ENCODE results near the gene GPR149. TPM values are rescaled to one million over a fixed set of nuclear protein-coding genes. Genes with fewer than 3 reads are reported as not detected.

GPR149 gene
- total and polyA plus RNA-seq, 10 of the 15 experiments (the other 5 are each of a cell fraction or from before 2014, with no cell fraction given), result not detected

DNA sequence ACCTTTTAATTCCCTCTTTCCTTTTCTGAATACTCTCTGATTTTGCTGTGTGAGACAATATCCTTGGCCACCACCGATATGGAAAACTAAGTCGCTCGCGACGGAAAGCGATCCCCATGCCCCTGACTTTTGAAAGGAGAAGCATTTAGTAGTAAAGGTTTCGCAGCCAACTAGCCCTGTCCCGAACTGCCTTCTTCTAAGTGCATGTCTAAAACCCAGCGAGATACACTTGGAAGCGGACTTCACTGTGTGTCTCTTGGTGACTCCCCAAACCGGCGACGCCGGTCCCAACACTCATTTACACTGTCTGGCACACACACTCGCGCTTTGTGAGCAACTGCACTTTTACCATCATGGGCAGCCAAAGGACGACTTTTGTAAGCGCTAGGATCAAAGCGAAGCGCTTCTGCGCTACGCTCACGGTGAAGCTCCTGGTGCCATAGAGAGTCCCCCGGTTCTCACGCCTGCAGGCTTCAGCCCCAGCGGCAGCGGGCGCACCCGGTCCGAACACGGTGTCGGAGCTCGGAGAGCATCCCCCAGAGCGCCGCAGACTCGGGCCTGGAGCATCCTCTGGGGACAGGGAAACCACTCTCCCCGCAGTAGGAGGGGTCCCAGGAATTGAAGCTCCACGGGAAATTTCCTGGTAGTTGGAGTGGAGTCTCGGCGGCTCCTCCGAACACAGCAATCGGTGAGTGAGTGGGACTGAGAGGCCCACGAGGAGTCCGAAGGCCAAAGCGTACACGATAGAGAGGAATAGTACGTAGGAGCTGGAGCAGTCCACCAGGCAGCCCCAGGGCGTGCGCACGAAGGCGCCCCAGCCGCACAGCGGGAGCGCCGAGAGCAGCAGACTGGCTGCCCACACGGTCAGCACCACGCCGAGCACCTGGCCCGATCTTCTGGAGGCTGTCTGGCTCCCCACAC is 1.4 kb downstream of the GPR149 start:
- ATAC-seq (no peak), FAIRE-seq (no peak), DNase-seq (ENCODE audit: low read depth, low spot score) (no peak)
- H3K9me3 ChIP-seq (replicated peaks; ENCODE audit: control insufficient read depth, insufficient read depth, low read length), result no peaks in the 10 kb centered on the region; the same call in 2 of the 3 replicates
- in situ Hi-C loops (cut with MboI) (no loop called here), intact Hi-C loops (cut with micrococcal nuclease; ENCODE audit: unreplicated experiment) (no loop called here)
- H4K20me1 ChIP-seq (ENCODE audit: control insufficient read depth, insufficient read depth), result no peaks in the 10 kb centered on the region
- SMC1A ChIA-PET (ENCODE audit: uncharacterized antibody, unreplicated experiment), result no interaction called here
- RAD21 ChIA-PET (ENCODE audit: unreplicated experiment), result no interaction called here
- no peaks in the 10 kb centered on the region for H3K79me2 ChIP-seq (ENCODE audit: control insufficient read depth, insufficient read depth, low read length)
- no peak overlapping the region for H3K4me2 ChIP-seq (ENCODE audit: control insufficient read depth, insufficient read depth)
- CTCF ChIA-PET, result no interaction called here
- peaks cover 2 to 4% of the 10 kb centered on the region in 2 experiments for H3K27me3 ChIP-seq (replicated peaks in 1 of 2; ENCODE audit: control insufficient read depth in 2 of 2, insufficient read depth in 2 of 2, low read length in 1 of 2)
- H2AFZ ChIP-seq (ENCODE audit: control insufficient read depth, low read depth, low read length), result no peak overlapping the region
- no peak overlapping the region for H3K27ac ChIP-seq (ENCODE audit: control insufficient read depth, insufficient read depth)
- BruUV-seq (replicated peaks), result no TSS peak
- no peaks in the 10 kb centered on the region for H3K36me3 ChIP-seq (ENCODE audit: control insufficient read depth in 2 of 2, insufficient read depth in 2 of 2, low read length in 1 of 2)
- WGBS (ENCODE audit: insufficient coverage, insufficient replicate concordance, low lambda C conversion rate, missing lambda C conversion rate), result 42% methylated on average over 55 of the region's 59 CpGs
- TF ChIP-seq CHD1 (IDR thresholded peaks at IDR 0.05; ENCODE audit: low read depth, low read length), result no peak
- no peak for TF ChIP-seq PML (IDR thresholded peaks at IDR 0.05; ENCODE audit: low read length)
- TF ChIP-seq, protein P1, sequence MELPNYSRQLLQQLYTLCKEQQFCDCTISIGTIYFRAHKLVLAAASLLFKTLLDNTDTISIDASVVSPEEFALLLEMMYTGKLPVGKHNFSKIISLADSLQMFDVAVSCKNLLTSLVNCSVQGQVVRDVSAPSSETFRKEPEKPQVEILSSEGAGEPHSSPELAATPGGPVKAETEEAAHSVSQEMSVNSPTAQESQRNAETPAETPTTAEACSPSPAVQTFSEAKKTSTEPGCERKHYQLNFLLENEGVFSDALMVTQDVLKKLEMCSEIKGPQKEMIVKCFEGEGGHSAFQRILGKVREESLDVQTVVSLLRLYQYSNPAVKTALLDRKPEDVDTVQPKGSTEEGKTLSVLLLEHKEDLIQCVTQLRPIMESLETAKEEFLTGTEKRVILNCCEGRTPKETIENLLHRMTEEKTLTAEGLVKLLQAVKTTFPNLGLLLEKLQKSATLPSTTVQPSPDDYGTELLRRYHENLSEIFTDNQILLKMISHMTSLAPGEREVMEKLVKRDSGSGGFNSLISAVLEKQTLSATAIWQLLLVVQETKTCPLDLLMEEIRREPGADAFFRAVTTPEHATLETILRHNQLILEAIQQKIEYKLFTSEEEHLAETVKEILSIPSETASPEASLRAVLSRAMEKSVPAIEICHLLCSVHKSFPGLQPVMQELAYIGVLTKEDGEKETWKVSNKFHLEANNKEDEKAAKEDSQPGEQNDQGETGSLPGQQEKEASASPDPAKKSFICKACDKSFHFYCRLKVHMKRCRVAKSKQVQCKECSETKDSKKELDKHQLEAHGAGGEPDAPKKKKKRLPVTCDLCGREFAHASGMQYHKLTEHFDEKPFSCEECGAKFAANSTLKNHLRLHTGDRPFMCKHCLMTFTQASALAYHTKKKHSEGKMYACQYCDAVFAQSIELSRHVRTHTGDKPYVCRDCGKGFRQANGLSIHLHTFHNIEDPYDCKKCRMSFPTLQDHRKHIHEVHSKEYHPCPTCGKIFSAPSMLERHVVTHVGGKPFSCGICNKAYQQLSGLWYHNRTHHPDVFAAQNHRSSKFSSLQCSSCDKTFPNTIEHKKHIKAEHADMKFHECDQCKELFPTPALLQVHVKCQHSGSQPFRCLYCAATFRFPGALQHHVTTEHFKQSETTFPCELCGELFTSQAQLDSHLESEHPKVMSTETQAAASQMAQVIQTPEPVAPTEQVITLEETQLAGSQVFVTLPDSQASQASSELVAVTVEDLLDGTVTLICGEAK (IDR thresholded peaks at IDR 0.05; ENCODE audit: borderline replicate concordance), result no peak
- TF ChIP-seq HDAC2 (IDR thresholded peaks at IDR 0.05), result no peak
- TF ChIP-seq, protein P2, sequence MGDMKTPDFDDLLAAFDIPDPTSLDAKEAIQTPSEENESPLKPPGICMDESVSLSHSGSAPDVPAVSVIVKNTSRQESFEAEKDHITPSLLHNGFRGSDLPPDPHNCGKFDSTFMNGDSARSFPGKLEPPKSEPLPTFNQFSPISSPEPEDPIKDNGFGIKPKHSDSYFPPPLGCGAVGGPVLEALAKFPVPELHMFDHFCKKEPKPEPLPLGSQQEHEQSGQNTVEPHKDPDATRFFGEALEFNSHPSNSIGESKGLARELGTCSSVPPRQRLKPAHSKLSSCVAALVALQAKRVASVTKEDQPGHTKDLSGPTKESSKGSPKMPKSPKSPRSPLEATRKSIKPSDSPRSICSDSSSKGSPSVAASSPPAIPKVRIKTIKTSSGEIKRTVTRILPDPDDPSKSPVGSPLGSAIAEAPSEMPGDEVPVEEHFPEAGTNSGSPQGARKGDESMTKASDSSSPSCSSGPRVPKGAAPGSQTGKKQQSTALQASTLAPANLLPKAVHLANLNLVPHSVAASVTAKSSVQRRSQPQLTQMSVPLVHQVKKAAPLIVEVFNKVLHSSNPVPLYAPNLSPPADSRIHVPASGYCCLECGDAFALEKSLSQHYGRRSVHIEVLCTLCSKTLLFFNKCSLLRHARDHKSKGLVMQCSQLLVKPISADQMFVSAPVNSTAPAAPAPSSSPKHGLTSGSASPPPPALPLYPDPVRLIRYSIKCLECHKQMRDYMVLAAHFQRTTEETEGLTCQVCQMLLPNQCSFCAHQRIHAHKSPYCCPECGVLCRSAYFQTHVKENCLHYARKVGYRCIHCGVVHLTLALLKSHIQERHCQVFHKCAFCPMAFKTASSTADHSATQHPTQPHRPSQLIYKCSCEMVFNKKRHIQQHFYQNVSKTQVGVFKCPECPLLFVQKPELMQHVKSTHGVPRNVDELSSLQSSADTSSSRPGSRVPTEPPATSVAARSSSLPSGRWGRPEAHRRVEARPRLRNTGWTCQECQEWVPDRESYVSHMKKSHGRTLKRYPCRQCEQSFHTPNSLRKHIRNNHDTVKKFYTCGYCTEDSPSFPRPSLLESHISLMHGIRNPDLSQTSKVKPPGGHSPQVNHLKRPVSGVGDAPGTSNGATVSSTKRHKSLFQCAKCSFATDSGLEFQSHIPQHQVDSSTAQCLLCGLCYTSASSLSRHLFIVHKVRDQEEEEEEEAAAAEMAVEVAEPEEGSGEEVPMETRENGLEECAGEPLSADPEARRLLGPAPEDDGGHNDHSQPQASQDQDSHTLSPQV (IDR thresholded peaks at IDR 0.05), result no peak
- no peak for TF ChIP-seq RUNX3 (IDR thresholded peaks at IDR 0.05; ENCODE audit: low read length)
- TF ChIP-seq EGR1 (IDR thresholded peaks at IDR 0.05; ENCODE audit: borderline replicate concordance in 1 of 2, low read depth in 2 of 2, low read length in 2 of 2), result no peak
- no peak for TF ChIP-seq POLR2AphosphoS5 (IDR thresholded peaks at IDR 0.05; ENCODE audit: low read length)
- no peaks in the 10 kb centered on the region for H3K4me1 ChIP-seq (ENCODE audit: control insufficient read depth, insufficient read depth, low read length)
- no peak overlapping the region for H3K9ac ChIP-seq (ENCODE audit: control insufficient read depth, insufficient read depth, low read length)
- H3K4me3 ChIP-seq, result no peak overlapping the region
- POLR2A ChIA-PET, result no interaction called here
